GM23338 (cell line): ENCODE data around the gene PRTN3. TPM values are rescaled to one million over a fixed set of nuclear protein-coding genes. Genes with fewer than 3 reads are reported as not detected.
"Not testable (repeated sequence)": the region's sequence is repeated elsewhere in the genome, so short reads cannot be mapped to it uniquely, and the experiment has no call there.

Source experiments
- ATAC-seq: fragments of 200-7000 bp; cut with Tn5 transposase; 3 replicates; pipeline ENCODE4 v1.9.1; 2020
- DNase-seq: peaks from one replicate; pipeline ENCODE4 v3.0.0-alpha.2; 2015; ENCODE audit warnings: low spot score
- H2AFZ ChIP-seq: fragments of 200-600 bp; sonication (generic); 2 replicates; pipeline ENCODE4 v1.8.0; 2016; ENCODE audit warnings: antibody characterized with exemption, mild to moderate bottlenecking, moderate library complexity
- H3F3A ChIP-seq: fragments of 200-600 bp; sonication (generic); replicated peaks from 2 replicates; pipeline ENCODE4 v1.8.0; 2017; ENCODE audit warnings: antibody characterized with exemption, mixed run types, low read depth
- H3K27ac ChIP-seq: fragments of 200-600 bp; sonication (generic); 2 replicates; pipeline ENCODE4 v1.6.1; 2016; ENCODE audit warnings: low read depth
- H3K27me3 ChIP-seq: fragments of 200-600 bp; sonication (generic); 2 replicates; pipeline ENCODE4 v1.8.0; 2016; ENCODE audit warnings: mild to moderate bottlenecking, mixed run types, moderate library complexity; ENCODE audit not compliant: insufficient read depth
- H3K36me3 ChIP-seq: fragments of 200-600 bp; sonication (generic); 2 replicates; pipeline ENCODE4 v1.8.0; 2016; ENCODE audit warnings: mild to moderate bottlenecking; ENCODE audit not compliant: insufficient read depth
- H3K4me1 ChIP-seq: fragments of 200-600 bp; sonication (generic); 2 replicates; pipeline ENCODE4 v1.8.0; 2016; ENCODE audit warnings: mild to moderate bottlenecking, moderate library complexity; ENCODE audit not compliant: insufficient read depth
- H3K4me2 ChIP-seq: fragments of 200-600 bp; sonication (generic); 2 replicates; pipeline ENCODE4 v1.7.1; 2017; ENCODE audit warnings: mixed run types
- H3K4me3 ChIP-seq: fragments of 200-600 bp; sonication (generic); 2 replicates; pipeline ENCODE4 v1.6.1; 2016; ENCODE audit warnings: mixed run types
- H3K79me2 ChIP-seq: fragments of 200-600 bp; sonication (generic); replicated peaks from 2 replicates; pipeline ENCODE4 v1.8.0; 2017; ENCODE audit warnings: mild to moderate bottlenecking; ENCODE audit not compliant: insufficient read depth
- H3K9me2 ChIP-seq: fragments of 200-600 bp; sonication (generic); 2 replicates; pipeline ENCODE4 v1.8.0; 2017; ENCODE audit not compliant: insufficient read depth
- H4K20me1 ChIP-seq: fragments of 200-600 bp; sonication (generic); replicated peaks from 2 replicates; pipeline ENCODE4 v1.8.0; 2017; ENCODE audit warnings: mild to moderate bottlenecking; ENCODE audit not compliant: insufficient read depth
- H3K27ac Mint-ChIP-seq: 2 replicates; pipeline ENCODE4 v1.8.0; 2020; ENCODE audit warnings: inconsistent platforms, mild to moderate bottlenecking, moderate library complexity, mixed read lengths
- H3K27me3 Mint-ChIP-seq: 3 replicates; pipeline ENCODE4 v1.8.0; 2022; ENCODE audit warnings: low read depth, mild to moderate bottlenecking, moderate library complexity, mixed read lengths, inconsistent platforms; ENCODE audit not compliant: insufficient read depth, poor library complexity
- H3K36me3 Mint-ChIP-seq: 3 replicates; pipeline ENCODE4 v1.8.0; 2021; ENCODE audit warnings: low read depth, mild to moderate bottlenecking, inconsistent platforms, moderate library complexity, mixed read lengths
- H3K4me1 Mint-ChIP-seq: 3 replicates; pipeline ENCODE4 v1.8.0; 2020; ENCODE audit warnings: mild to moderate bottlenecking, inconsistent platforms, mixed read lengths
- H3K4me3 Mint-ChIP-seq: 3 replicates; pipeline ENCODE4 v1.8.0; 2021; ENCODE audit warnings: moderate library complexity, mild to moderate bottlenecking, inconsistent platforms, mixed read lengths
- H3K9me3 Mint-ChIP-seq: 3 replicates; pipeline ENCODE4 v1.8.0; 2020; ENCODE audit warnings: moderate library complexity, mild to moderate bottlenecking, inconsistent platforms, mixed read lengths
- CREB1 ChIP-seq: fragments of 250-450 bp; sonication (Bioruptor Pico); IDR thresholded peaks from 2 replicates; pipeline ENCODE4 v1.5.0; 2020; ENCODE audit warnings: low read depth, mild to moderate bottlenecking, moderate library complexity
- CTCF ChIP-seq, 2 experiments: fragments of 200-600 bp in 1 of 2; sonication (generic) in 1 of 2; conservative IDR thresholded peaks; 2 replicates each; pipeline versions ENCODE4 v1.5.1 to v1.6.1; 2016 to 2017; ENCODE audit warnings: antibody characterized with exemption in 2 of 2, low read depth in 2 of 2, mild to moderate bottlenecking in 2 of 2, moderate library complexity in 1 of 2
- EZH2 ChIP-seq: fragments of 200-600 bp; sonication (generic); IDR thresholded peaks from one replicate; pipeline ENCODE4 v1.8.0; 2017; ENCODE audit warnings: antibody characterized with exemption, mild to moderate bottlenecking, low read depth; ENCODE audit not compliant: unreplicated experiment
- EZH2phosphoT487 ChIP-seq: fragments of 200-600 bp; sonication (generic); IDR thresholded peaks from one replicate; pipeline ENCODE4 v1.8.1; 2018; ENCODE audit warnings: antibody characterized with exemption; ENCODE audit not compliant: unreplicated experiment
- NANOG ChIP-seq: IDR thresholded peaks from 2 replicates; pipeline ENCODE4 v1.6.1; 2016; ENCODE audit warnings: antibody characterized with exemption, borderline replicate concordance
- POLR2AphosphoS5 ChIP-seq: IDR thresholded peaks from 2 replicates; pipeline ENCODE4 v1.6.1; 2016; ENCODE audit warnings: antibody characterized with exemption, low read depth
- STAT1 ChIP-seq: IDR thresholded peaks from one replicate; pipeline ENCODE4 v1.6.1; 2016; ENCODE audit warnings: antibody characterized with exemption; ENCODE audit not compliant: unreplicated experiment
- ZNF462 ChIP-seq: fragments of 250-450 bp; sonication (Bioruptor Pico); IDR thresholded peaks from 2 replicates; pipeline ENCODE4 v1.5.0; 2020; ENCODE audit warnings: mild to moderate bottlenecking, moderate library complexity
- polyA plus RNA-seq: library from polyadenylated mRNA; unstranded; fragments of >200 nt; fragmentation: Nextera tagmentation; extraction: Ambion mirVana; gene quantifications from 2 replicates; pipeline ENCODE4 v1.2.1, GENCODE V29; 2016
- total RNA-seq: library from RNA; depleted of rRNA; stranded (reverse); fragments of >200 nt; shearing (Covaris generic); gene quantifications from 2 replicates; pipeline ENCODE4 v1.2.3, GENCODE V29; 2014

Gene PRTN3
- total and polyA plus RNA-seq, 2 experiments from 2014 or later: 0.21 to 0.68 TPM

GRCh38 chr19:853014-853585 is 12.3 kb downstream of the PRTN3 start (continued):
- no peak for TF ChIP-seq ZNF462
- TF ChIP-seq NANOG: no peak
- TF ChIP-seq STAT1: no peak
- TF ChIP-seq CREB1 (CRISPR knock-in tag): no peak
- no peak for TF ChIP-seq CTCF (conservative IDR thresholded peaks at IDR 0.05; ENCODE audit: low read depth in 2 of 2)
- no peak for TF ChIP-seq EZH2
- no peak for TF ChIP-seq EZH2phosphoT487
- TF ChIP-seq POLR2AphosphoS5: no peak

GRCh38 chr19:853614-854220 is 12.9 kb downstream of the PRTN3 start:
- not testable (repeated sequence) for H3K27me3 Mint-ChIP-seq, H3K36me3 Mint-ChIP-seq, H3K4me3 Mint-ChIP-seq, H3K27ac Mint-ChIP-seq, H3K4me1 ChIP-seq, H3K9me2 ChIP-seq, H3K4me1 Mint-ChIP-seq, H3K27ac ChIP-seq, H4K20me1 ChIP-seq, H3K27me3 ChIP-seq, H3K36me3 ChIP-seq, ATAC-seq, H3K4me2 ChIP-seq, H3K9me3 Mint-ChIP-seq, H2AFZ ChIP-seq, DNase-seq, H3K79me2 ChIP-seq, H3K4me3 ChIP-seq
- H3F3A ChIP-seq: peaks cover 10% of the 10 kb centered on the region; the same call in 1 of the 2 replicates
